Skeletal muscle cell (primary cell): Measurements from ENCODE around the gene UBL7.
A peak's percentile ranks its signal among the peaks of the same experiment; 100 is the strongest.
"Not testable (repeated sequence)": the region's sequence is repeated elsewhere in the genome, so short reads cannot be mapped to it uniquely, and the experiment has no call there.

Source experiments
- DNase-seq: peaks from one replicate; pipeline ENCODE4 v3.0.0-alpha.2; 2010; ENCODE audit warnings: low read depth
- H3K4me3 ChIP-seq: 2 replicates; pipeline ENCODE4 v1.5.1; 2011; ENCODE audit warnings: low read depth, mild to moderate bottlenecking, control low read depth, low read length, moderate library complexity

The UBL7 gene

DNA sequence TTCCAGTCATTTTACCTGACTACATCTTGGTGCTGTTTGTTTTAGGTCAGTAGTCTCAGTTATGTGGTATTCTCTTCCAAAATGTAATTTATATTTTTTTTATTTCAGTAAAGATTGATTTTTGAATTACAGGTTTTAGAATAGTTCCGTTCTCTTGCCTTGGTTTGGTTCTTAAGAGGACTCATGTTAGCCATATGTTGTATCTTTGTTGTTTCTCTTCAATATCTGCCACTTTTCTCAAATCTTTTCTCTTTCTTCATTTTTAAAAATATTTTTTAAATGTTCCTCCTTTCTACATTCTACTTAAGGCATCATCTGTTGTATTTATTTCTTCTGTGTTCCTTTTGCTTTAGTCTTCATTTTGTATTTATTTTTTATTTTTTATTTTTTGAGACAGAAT is 5.6 kb upstream of the UBL7 start:
- H3K4me3 ChIP-seq: no peak overlapping the region
- DNase-seq: no peak

- no peak for DNase-seq
- H3K4me3 ChIP-seq: no peak overlapping the region
Observed at GRCh38 chr15:74464897-74465296, 3.9 kb upstream of the UBL7 start.

DNA sequence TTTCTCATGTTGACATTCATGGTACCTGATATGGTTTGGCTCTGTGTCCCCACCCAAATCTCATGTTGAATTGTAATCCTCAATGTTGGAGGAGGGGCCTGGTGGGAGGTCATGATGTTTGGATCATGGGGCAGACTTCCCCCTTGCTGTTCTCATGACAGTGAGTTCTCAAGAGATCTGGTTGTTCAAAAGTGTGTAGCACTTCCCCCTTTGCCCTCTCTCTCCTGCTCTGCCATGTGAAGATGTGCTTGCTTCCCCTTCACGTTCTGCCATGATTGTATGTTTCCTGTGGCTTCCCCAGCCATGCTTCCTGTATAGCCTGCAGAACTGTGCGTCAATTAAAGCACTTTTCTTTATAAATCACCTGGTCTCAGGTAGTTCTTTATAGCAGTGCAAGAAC is 3.3 kb upstream of the UBL7 start:
- DNase-seq: no peak
- H3K4me3 ChIP-seq: no peak overlapping the region

DNA sequence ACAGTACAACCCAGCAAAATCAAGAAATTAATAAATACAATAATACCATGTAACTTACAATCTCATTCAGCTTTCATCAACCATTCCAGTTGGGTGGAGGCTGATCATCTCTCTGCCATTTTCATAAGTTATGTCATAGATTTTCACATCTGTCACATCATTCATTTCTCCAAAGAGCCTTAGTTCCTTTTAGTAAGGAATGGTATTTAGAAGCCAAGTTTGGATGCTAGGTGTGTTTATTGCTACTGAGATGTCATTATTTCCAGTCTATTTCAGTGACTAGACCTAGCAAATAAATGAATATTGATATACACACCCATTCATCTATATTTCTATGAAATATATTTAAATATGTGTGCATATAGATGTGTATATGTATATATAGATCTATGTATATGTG is 2.7 kb upstream of the UBL7 start:
- H3K4me3 ChIP-seq: no peak overlapping the region
- DNase-seq: no peak

- no peak for DNase-seq
- H3K4me3 ChIP-seq: peak overlapping the region; percentile 97
Observed at GRCh38 chr15:74461847-74462511, 1.0 kb upstream of the UBL7 start.

GRCh38 chr15:74460298-74460697 is 662 bp downstream of the UBL7 start:
- peak overlapping the region; percentile 97 for H3K4me3 ChIP-seq
- DNase-seq: no peak

GRCh38 chr15:74459798-74460197 is 1.2 kb downstream of the UBL7 start:
- DNase-seq, H3K4me3 ChIP-seq: not testable (repeated sequence)

- DNase-seq: no peak
- no peak overlapping the region for H3K4me3 ChIP-seq
Observed at GRCh38 chr15:74458473-74458872, 2.5 kb downstream of the UBL7 start.

- not testable (repeated sequence) for DNase-seq
Observed at GRCh38 chr15:74457036-74457435, 3.9 kb downstream of the UBL7 start.

DNA sequence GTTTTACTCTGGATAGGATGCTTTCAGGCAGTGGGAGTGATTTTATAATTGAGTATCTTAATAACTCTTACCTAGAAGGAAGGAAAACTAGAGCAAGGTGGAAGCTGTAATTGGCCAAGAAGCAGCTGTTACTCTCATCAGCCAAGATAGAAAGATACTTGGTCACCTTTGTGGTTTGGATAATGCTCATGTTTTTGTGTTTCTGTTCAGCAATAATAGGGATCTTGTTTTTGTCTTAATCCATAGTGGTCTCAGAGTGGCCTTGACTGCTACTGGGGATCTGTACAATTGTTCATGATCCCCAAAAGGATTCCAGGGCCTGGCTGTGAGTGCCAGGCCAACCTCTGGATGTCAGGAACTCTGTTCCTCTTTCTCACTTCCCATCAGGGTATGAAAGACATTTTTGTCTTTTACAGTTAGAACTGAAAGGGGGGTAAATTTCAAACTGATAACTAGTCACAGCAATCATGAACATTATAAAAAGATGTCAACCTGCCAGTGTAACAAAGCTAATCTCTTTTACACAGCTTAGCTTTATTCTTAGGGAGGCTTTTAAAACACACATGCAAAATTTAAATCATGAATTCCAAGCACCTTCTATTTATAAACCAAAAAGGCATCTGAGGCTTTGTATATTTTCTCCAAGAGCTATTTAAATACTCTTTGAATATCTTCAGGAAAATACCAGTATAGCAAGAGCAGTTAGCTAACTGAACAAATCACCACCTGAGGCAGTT is 6.0 kb downstream of the UBL7 start:
- no peak for DNase-seq

More at GRCh38 chr15:74457036-74457435, 3.9 kb downstream of the UBL7 start:
- H3K4me3 ChIP-seq: not testable (repeated sequence)

DNA sequence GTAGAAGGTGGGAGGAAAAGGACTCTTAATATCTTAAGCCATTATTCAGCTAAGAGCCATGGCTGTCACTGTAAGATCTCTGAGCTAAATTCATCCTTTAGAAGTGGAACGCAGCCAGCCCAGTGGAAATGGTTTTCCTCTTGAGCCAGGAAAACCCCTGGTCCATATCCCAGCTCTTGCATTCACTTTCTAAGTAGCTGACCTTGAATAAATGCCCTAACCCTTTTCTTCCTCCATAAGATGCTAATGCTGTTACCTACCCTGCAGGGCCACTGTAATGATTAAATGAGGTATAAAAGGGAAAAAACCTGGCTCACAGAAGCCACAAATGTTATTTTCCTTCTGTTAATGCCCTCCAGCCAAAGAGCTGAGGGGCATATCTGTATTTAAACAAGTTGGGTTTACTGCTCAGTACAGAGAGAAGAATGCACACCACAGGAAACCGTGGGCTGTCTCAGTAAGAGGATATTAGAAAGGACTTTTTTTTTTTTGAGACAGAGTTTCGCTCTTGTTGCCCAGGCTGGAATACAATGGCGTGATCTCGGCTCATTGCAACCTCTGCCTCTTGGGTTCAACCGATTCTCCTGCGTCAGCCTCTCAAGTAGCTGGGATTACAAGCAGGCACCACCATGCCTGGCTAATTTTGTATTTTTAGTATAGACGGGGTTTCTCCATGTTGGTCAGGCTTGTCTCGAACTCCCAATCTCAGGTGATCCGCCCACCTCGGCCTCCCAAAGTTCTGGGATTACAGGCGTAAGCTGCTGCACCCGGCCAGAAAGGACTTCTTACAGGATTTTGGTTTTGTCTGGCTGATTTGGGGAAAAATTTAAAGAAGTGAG is 6.8 kb downstream of the UBL7 start:
- no peak overlapping the region for H3K4me3 ChIP-seq
- DNase-seq: no peak

More for the DNA sequence above, 6.0 kb downstream of the UBL7 start:
- H3K4me3 ChIP-seq: no peak overlapping the region

GRCh38 chr15:74451861-74452835 is 8.8 kb downstream of the UBL7 start:
- no peak overlapping the region for H3K4me3 ChIP-seq
- no peak for DNase-seq

- H3K4me3 ChIP-seq: no peak overlapping the region
- no peak for DNase-seq
Observed at GRCh38 chr15:74451322-74451721, 9.6 kb downstream of the UBL7 start.

DNA sequence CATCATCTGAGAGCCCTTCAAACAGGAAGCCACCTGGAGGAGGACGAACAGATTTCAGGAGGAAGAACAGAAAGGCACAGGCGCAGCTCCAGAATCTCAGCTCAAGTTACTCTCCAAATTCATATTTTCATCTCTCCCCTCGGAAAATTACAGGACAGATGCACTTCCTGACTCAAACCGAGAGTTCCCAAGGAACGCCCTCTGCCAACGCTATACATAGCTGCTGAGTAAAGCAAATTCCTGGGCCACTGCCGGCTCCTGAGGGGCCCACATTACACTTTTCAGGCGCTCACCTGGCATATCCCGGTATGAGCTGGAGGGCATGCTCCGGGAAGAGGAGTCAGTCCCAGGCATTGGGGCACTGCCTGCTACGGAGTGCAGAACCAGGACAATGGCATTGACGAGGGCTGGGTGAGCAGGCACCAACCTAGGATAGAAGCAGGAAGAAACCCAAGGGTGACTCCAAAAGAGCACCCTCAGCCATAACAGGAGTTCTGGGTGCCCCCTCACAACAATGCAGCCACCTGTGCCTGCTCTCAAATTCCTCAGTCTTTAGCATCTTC is 11.2 kb downstream of the UBL7 start:
- no peak for DNase-seq
- H3K4me3 ChIP-seq: no peak overlapping the region

DNA sequence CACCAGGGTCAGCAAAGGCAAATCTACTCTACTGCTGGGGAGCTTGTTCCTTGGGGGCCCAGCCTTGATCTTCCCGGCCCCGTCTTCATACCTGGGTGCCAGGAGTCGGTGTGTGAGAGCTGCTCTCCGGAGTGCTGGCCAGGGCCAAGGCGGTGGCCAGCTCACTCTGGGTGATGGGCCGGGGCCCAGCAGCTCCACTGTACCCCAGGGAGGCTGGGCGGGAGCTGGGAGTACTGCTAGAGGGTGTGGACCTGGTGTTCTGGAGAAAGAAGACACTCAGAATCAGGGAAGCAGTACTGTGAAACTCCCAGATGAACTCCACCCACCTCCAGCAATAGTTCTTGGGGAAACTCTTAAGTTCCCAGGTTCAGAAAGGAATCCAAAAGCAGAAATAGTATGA is 11.9 kb downstream of the UBL7 start:
- no peak for DNase-seq
- no peak overlapping the region for H3K4me3 ChIP-seq

GRCh38 chr15:74445816-74446763 is 14.9 kb downstream of the UBL7 start:
- H3K4me3 ChIP-seq: no peak overlapping the region
- no peak for DNase-seq

DNA sequence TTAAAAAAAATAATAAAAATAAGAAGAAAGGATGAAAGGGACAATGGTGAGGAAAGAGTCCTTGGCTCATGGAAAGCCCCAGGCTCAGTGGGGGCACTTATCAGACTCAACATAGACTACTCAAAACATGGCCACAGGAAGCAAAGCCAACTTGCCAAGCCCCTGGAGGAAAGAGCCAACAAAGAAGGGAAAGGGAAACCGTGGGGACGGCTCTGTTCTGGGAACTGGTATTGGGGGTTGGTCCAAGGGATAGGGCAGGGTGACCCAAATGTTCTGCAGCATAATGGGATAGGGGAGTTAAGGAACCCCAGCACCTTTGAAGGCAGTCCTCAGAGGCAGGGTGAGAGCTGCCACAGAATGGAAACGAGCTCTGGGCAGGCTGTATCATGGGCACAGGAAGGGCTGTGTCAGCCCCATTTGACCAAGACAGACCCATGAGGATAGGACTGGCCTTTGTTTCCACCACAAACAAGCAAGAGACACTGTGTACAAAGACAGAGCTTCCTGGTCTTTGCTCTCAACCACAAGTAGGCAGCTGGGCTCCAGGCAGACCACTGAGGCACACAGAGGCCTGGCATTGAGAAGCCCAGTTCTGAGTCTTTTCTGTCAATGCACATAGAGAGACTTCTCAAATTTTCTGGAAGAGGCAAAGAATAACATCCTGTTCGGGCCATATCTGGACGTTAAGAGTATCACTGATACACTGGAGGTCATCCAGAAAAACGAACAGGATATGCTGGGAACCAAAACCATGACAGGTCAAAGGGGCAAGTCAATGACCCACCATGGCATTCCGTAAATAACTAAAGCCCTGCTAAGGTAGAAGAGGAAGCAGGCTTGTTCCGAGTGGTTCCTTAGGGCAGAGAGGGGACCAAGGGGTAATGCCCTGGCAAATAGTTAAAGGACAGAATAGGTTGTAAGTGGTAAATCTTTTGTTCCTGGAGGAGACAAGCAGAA is 16.6 kb downstream of the UBL7 start:
- no peak for DNase-seq
- H3K4me3 ChIP-seq: no peak overlapping the region
